GM12891 (cell line): ENCODE data around the gene GSPT1.
"Not testable (repeated sequence)": the region's sequence is repeated elsewhere in the genome, so short reads cannot be mapped to it uniquely, and the experiment has no call there.

Experiments
- POLR2A ChIP-seq: IDR thresholded peaks from 2 replicates; pipeline ENCODE4 v1.6.1; 2011; ENCODE audit warnings: low read depth, low read length, control low read depth
- POLR2AphosphoS5 ChIP-seq: IDR thresholded peaks from 2 replicates; pipeline ENCODE4 v1.6.1; 2011; ENCODE audit warnings: low read depth, low read length, control low read depth
- POU2F2 ChIP-seq: IDR thresholded peaks from 2 replicates; pipeline ENCODE4 v1.6.1; 2011; ENCODE audit warnings: low read depth, mild to moderate bottlenecking, control low read depth, low read length, moderate library complexity
- SPI1 ChIP-seq: IDR thresholded peaks from 2 replicates; pipeline ENCODE4 v1.6.1; 2011; ENCODE audit warnings: low read depth, low read length, control low read depth
- TAF1 ChIP-seq: IDR thresholded peaks from 2 replicates; pipeline ENCODE4 v1.6.1; 2011; ENCODE audit warnings: low read depth, low read length, control low read depth

DNA sequence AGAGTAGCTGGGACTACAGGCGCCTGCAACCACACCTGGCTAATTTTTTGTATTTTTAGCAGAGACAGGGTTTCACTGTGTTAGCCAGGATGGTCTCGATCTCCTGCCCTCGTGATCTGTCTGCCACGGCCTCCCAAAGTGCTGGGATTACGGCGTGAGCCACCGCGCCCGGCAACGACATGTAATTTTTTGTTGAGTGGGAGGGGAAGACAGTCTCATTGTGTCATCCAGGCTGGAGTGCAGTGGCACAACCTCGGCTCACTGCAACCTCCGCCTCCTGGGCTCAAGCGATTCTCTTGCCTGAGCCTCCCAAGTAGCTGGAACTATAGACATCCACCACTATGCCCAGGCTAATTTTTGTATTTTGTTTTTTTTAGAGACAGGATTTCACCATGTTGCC, 96.8 kb downstream of the GSPT1 start:
- not testable (repeated sequence) for TF ChIP-seq POLR2AphosphoS5, POLR2A, SPI1, TAF1, POU2F2
